H1 (cell line): ENCODE results near the gene CDH9. TPM values are rescaled to one million over a fixed set of nuclear protein-coding genes. Genes with fewer than 3 reads are reported as not detected.

ENCODE experiments used
- BRCA1 ChIP-seq: IDR thresholded peaks from 2 replicates; pipeline ENCODE4 v1.6.1; 2012; ENCODE audit warnings: low read depth, low read length, improper control_type of control experiment
- TEAD4 ChIP-seq: IDR thresholded peaks from 2 replicates; pipeline ENCODE4 v1.6.1; 2012; ENCODE audit warnings: low read depth, low read length, inconsistent platforms, mixed read lengths
- polyA plus RNA-seq, 7 experiments: library from polyadenylated mRNA; depleted of rRNA in 3 of 7; stranded (reverse) in 5 of 7; unstranded in 2 of 7; fragments of >200 nt in 5 of 7; fragments of 200-250 nt in 2 of 7; gene quantifications; 1 replicate in 5 of 7; 2 replicates in 1 of 7; 4 replicates in 1 of 7; pipeline versions ENCODE4 v1.2.1 to v1.2.3, GENCODE V29; 2011 to 2013; ENCODE audit warnings: missing spikeins in 2 of 7, mixed read lengths in 2 of 7
- total RNA-seq: library from RNA; stranded (reverse); fragmentation: NEBNext Ultra II Directional; extraction: Animal tissue kit (Norgen Biotek cat#: 25700); gene quantifications from 2 replicates; pipeline ENCODE4 v1.2.1, GENCODE V29; 2021
- TF ChIP-seq, protein P1 (sequence below): IDR thresholded peaks from 2 replicates; pipeline ENCODE4 v1.6.1; 2012; ENCODE audit warnings: low read length, inconsistent platforms

Gene CDH9
- total and polyA plus RNA-seq, 2 of the 8 experiments (the other 6 are each of a cell fraction or from before 2014, with no cell fraction given), result 0.54 to 1.0 TPM

DNA sequence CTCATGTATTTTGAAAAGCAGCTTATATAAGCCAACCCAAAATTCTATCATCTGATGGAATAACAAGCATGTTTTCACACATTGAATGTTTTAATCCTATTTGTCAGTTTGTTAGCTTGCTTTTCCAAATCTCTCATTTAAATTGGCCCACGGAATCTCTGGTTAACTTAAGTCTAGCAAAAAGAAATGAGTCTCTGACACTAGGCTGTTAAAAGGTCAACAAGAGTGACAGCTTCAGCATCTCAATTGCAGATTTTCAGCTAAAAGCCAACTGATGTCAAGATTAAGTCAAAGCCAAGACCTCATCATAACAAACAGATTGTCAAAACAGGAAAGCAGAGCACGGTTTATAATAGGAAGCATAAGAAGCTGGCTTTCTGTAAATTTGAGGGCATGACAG is 49.4 kb upstream of the CDH9 start (continued):
- TF ChIP-seq, protein P1, sequence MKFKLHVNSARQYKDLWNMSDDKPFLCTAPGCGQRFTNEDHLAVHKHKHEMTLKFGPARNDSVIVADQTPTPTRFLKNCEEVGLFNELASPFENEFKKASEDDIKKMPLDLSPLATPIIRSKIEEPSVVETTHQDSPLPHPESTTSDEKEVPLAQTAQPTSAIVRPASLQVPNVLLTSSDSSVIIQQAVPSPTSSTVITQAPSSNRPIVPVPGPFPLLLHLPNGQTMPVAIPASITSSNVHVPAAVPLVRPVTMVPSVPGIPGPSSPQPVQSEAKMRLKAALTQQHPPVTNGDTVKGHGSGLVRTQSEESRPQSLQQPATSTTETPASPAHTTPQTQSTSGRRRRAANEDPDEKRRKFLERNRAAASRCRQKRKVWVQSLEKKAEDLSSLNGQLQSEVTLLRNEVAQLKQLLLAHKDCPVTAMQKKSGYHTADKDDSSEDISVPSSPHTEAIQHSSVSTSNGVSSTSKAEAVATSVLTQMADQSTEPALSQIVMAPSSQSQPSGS, result no peak
- TF ChIP-seq TEAD4, result no peak
- no peak for TF ChIP-seq BRCA1
- TF ChIP-seq, all 59 proteins: peak for 0
